WTC11 (cell line): ENCODE data around the gene ARHGAP28. TPM values are rescaled to one million over a fixed set of nuclear protein-coding genes. Genes with fewer than 3 reads are reported as not detected.

ENCODE experiments used
- ATAC-seq: fragments of 200-7000 bp; cut with Tn5 transposase; 2 replicates; pipeline ENCODE4 v1.10.0; 2021; ENCODE audit warnings: mild to moderate bottlenecking, moderate library complexity
- CTCF ChIA-PET: fragments of 300-600 bp; sonication (Branson Sonifier 250); formaldehyde crosslinking; loops from one replicate; lab custom pipeline; 2021; ENCODE audit warnings: antibody characterized with exemption; lab: Charles Lee
- POLR2A ChIA-PET: fragments of 350-600 bp; sonication (Branson Sonifier 250); formaldehyde crosslinking; loops from one replicate; lab custom pipeline; 2021; ENCODE audit warnings: antibody characterized with exemption; lab: Charles Lee
- DNase-seq: peaks from one replicate; pipeline ENCODE4 v3.0.0; 2021; ENCODE audit warnings: low spot score
- H3K27ac Mint-ChIP-seq: 2 replicates; pipeline ENCODE4 v1.8.0; 2021; ENCODE audit warnings: mixed read lengths
- H3K27me3 Mint-ChIP-seq: 2 replicates; pipeline ENCODE4 v1.8.0; 2021; ENCODE audit warnings: low read depth, mild to moderate bottlenecking, moderate library complexity, mixed read lengths
- H3K36me3 Mint-ChIP-seq: 2 replicates; pipeline ENCODE4 v1.8.0; 2021; ENCODE audit warnings: mixed read lengths
- H3K4me1 Mint-ChIP-seq: 2 replicates; pipeline ENCODE4 v1.8.0; 2022; ENCODE audit warnings: mixed read lengths
- H3K4me3 Mint-ChIP-seq: 2 replicates; pipeline ENCODE4 v1.8.0; 2021; ENCODE audit warnings: mild to moderate bottlenecking, moderate library complexity, mixed read lengths
- H3K9me3 Mint-ChIP-seq: 2 replicates; pipeline ENCODE4 v1.8.0; 2021; ENCODE audit warnings: mixed read lengths
- CREM ChIP-seq: sonication (generic); formaldehyde crosslinking; IDR thresholded peaks from 2 replicates; pipeline ENCODE4 v1.8.1; 2022; ENCODE audit warnings: mild to moderate bottlenecking, missing genetic modification reagents, moderate library complexity
- FOXP1 ChIP-seq: sonication (generic); formaldehyde crosslinking; IDR thresholded peaks from 2 replicates; pipeline ENCODE4 v1.8.0; 2022; ENCODE audit warnings: missing genetic modification reagents, mild to moderate bottlenecking, moderate library complexity, borderline replicate concordance
- GTF2I ChIP-seq: fragments of 250-450 bp; sonication (Bioruptor Pico); conservative IDR thresholded peaks from 2 replicates; pipeline ENCODE4 v1.4.0; 2021; ENCODE audit warnings: mild to moderate bottlenecking
- HMGA2 ChIP-seq: fragments of 250-450 bp; sonication (Bioruptor Pico); IDR thresholded peaks from 2 replicates; pipeline ENCODE4 v1.4.0; 2021; ENCODE audit warnings: mild to moderate bottlenecking, moderate library complexity
- NFE2L1 ChIP-seq: sonication (generic); formaldehyde crosslinking; IDR thresholded peaks from 2 replicates; pipeline ENCODE4 v1.8.1; 2023; ENCODE audit warnings: missing genetic modification reagents
- PREB ChIP-seq: sonication (generic); formaldehyde crosslinking; IDR thresholded peaks from 2 replicates; pipeline ENCODE4 v1.8.1; 2022; ENCODE audit warnings: mild to moderate bottlenecking, missing genetic modification reagents, moderate library complexity, borderline replicate concordance
- RELA ChIP-seq: sonication (generic); formaldehyde crosslinking; IDR thresholded peaks from 2 replicates; pipeline ENCODE4 v1.8.1; 2022; ENCODE audit warnings: missing genetic modification reagents, mild to moderate bottlenecking, borderline replicate concordance
- USF2 ChIP-seq: sonication (generic); formaldehyde crosslinking; IDR thresholded peaks from 2 replicates; pipeline ENCODE4 v1.8.1; 2023; ENCODE audit warnings: mild to moderate bottlenecking, missing genetic modification reagents, moderate library complexity
- ZBTB21 ChIP-seq: sonication (generic); formaldehyde crosslinking; IDR thresholded peaks from 2 replicates; pipeline ENCODE4 v1.8.1; 2023; ENCODE audit warnings: mild to moderate bottlenecking, missing genetic modification reagents, borderline replicate concordance
- ZNF219 ChIP-seq: sonication (generic); formaldehyde crosslinking; IDR thresholded peaks from 2 replicates; pipeline ENCODE4 v1.8.0; 2023; ENCODE audit warnings: missing genetic modification reagents, mild to moderate bottlenecking, borderline replicate concordance
- ZNF263 ChIP-seq: sonication (generic); formaldehyde crosslinking; IDR thresholded peaks from 2 replicates; pipeline ENCODE4 v1.8.1; 2022; ENCODE audit warnings: low read depth, mild to moderate bottlenecking, moderate library complexity, missing genetic modification reagents
- ZNF317 ChIP-seq: sonication (generic); formaldehyde crosslinking; IDR thresholded peaks from 2 replicates; pipeline ENCODE4 v1.8.1; 2023; ENCODE audit warnings: low read depth, mild to moderate bottlenecking, moderate library complexity, missing genetic modification reagents, borderline replicate concordance
- ZNF396 ChIP-seq: fragments of 250-450 bp; sonication (Bioruptor Pico); IDR thresholded peaks from 2 replicates; pipeline ENCODE4 v1.8.0; 2021; ENCODE audit warnings: mild to moderate bottlenecking, moderate library complexity, borderline replicate concordance
- total RNA-seq: library from RNA; stranded (reverse); gene quantifications from 3 replicates; pipeline ENCODE4 v1.2.3, GENCODE V29; 2021
- TF ChIP-seq, protein P1 (sequence below): fragments of 200-600 bp; IDR thresholded peaks from 2 replicates; pipeline ENCODE4 v1.8.0; 2022; ENCODE audit warnings: antibody characterized with exemption
- TF ChIP-seq, protein P2 (sequence below): sonication (generic); formaldehyde crosslinking; conservative IDR thresholded peaks from 2 replicates; pipeline ENCODE4 v1.8.1; 2022; ENCODE audit warnings: mild to moderate bottlenecking, missing genetic modification reagents
- TF ChIP-seq, protein P3 (sequence below): fragments of 250-450 bp; sonication (Bioruptor Pico); IDR thresholded peaks from 2 replicates; pipeline ENCODE4 v1.9.0; 2021; ENCODE audit warnings: moderate library complexity, mild to moderate bottlenecking, inconsistent platforms, borderline replicate concordance
- TF ChIP-seq, protein P4 (sequence below): sonication (generic); formaldehyde crosslinking; IDR thresholded peaks from 2 replicates; pipeline ENCODE4 v1.8.0; 2023; ENCODE audit warnings: missing genetic modification reagents, mild to moderate bottlenecking, borderline replicate concordance
- TF ChIP-seq, protein P5 (sequence below): sonication (generic); formaldehyde crosslinking; IDR thresholded peaks from 2 replicates; pipeline ENCODE4 v1.8.0; 2022; ENCODE audit warnings: mild to moderate bottlenecking, missing genetic modification reagents

The ARHGAP28 gene
- total RNA-seq, 1 experiment from 2014 or later, result 14.8 TPM

- no peak for TF ChIP-seq PREB (CRISPR knock-in tag)
- TF ChIP-seq, protein P1, sequence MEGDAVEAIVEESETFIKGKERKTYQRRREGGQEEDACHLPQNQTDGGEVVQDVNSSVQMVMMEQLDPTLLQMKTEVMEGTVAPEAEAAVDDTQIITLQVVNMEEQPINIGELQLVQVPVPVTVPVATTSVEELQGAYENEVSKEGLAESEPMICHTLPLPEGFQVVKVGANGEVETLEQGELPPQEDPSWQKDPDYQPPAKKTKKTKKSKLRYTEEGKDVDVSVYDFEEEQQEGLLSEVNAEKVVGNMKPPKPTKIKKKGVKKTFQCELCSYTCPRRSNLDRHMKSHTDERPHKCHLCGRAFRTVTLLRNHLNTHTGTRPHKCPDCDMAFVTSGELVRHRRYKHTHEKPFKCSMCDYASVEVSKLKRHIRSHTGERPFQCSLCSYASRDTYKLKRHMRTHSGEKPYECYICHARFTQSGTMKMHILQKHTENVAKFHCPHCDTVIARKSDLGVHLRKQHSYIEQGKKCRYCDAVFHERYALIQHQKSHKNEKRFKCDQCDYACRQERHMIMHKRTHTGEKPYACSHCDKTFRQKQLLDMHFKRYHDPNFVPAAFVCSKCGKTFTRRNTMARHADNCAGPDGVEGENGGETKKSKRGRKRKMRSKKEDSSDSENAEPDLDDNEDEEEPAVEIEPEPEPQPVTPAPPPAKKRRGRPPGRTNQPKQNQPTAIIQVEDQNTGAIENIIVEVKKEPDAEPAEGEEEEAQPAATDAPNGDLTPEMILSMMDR, result no peak
- no peak for TF ChIP-seq ZBTB21 (CRISPR knock-in tag)
- TF ChIP-seq, protein P2, sequence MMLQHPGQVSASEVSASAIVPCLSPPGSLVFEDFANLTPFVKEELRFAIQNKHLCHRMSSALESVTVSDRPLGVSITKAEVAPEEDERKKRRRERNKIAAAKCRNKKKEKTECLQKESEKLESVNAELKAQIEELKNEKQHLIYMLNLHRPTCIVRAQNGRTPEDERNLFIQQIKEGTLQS, result no peak
- no peak for TF ChIP-seq NFE2L1 (CRISPR knock-in tag)
- no peak for TF ChIP-seq ZNF317
Measured at GRCh38 chr18:6743999-6744398, 14.5 kb downstream of the ARHGAP28 start (continued).

DNA sequence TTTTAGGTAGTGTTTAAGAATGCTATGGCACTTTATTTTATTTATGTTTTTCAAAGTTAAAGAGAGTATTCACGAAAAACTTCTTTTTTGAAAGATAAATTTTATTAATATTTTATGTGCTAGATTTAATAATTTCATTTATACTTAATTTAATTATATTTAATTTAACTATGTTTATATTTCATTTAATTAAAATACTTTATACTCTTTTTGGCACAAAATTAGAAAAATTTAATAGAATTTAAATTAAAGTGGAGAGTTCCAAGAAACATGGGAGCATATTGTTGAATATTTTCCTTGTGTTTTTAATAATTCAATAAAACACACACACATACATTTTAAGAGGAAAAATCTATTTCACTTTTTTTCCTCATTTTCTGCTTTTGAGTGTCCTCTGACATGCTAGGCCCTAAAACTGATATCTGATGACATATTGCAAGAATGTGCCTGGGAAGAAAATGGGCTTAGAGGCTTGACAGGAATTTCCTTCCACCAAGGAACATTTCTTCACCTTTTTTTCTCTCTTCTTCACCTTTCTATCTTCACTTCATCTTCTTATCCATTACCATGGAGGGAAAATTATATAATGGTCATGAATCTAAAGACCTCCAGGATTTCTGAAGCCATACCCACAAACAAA, 15.4 kb downstream of the ARHGAP28 start:
- ATAC-seq (no peak), DNase-seq (no peak)
- Mint-ChIP-seq H3K4me3 (no peak overlapping the region), H3K4me1 (peaks cover 43% of the 10 kb centered on the region), H3K27ac (no peak overlapping the region), H3K9me3 (peaks cover 12% of the 10 kb centered on the region), H3K36me3 (peaks cover 13% of the 10 kb centered on the region), H3K27me3 (no peaks in the 10 kb centered on the region)
- CTCF ChIA-PET, result no interaction called here
- TF ChIP-seq ZNF219 (CRISPR knock-in tag) (no peak), ZNF396 (no peak), ZNF263 (CRISPR knock-in tag) (no peak), HMGA2 (peak; percentile 91), FOXP1 (no peak)
- TF ChIP-seq, protein P2, result no peak
- TF ChIP-seq, protein P3, sequence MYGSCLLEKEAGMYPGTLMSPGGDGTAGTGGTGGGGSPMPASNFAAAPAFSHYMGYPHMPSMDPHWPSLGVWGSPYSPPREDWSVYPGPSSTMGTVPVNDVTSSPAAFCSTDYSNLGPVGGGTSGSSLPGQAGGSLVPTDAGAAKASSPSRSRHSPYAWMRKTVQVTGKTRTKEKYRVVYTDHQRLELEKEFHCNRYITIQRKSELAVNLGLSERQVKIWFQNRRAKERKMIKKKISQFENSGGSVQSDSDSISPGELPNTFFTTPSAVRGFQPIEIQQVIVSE (CRISPR knock-in tag), result no peak
- TF ChIP-seq, protein P1, result no peak
- POLR2A ChIA-PET, result no interaction called here

DNA sequence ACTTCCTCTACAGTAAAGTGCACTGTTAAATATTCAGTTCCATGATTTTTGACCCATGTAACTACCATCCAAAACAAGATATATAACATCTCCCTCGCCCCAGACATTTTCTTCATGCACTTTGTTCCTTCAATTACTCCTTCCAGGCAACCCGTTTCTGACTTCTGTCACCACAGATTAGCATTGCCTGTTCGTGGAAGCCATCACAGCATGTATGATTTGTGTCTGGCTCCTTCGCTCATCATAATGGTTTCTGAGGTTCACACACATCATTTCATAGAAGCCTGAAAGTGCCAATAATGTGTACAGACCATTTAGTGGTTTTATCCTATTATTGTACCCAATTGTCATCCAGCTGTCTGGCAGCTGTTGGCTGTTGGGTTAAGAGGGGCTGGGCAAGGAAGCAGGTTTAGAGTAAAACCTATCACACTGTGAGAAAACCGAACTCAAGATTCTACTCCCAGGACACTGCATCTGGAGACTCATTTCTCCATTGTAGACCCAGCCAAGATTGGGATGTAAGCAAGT, 16.1 kb downstream of the ARHGAP28 start:
- ChIA-PET POLR2A (no interaction called here), CTCF (no interaction called here)
- H3K27me3 Mint-ChIP-seq, result no peaks in the 10 kb centered on the region
- ATAC-seq (no peak), DNase-seq (no peak)
- H3K27ac Mint-ChIP-seq, result no peak overlapping the region
- peaks cover 18% of the 10 kb centered on the region for H3K9me3 Mint-ChIP-seq
- H3K4me3 Mint-ChIP-seq, result no peak overlapping the region
- peaks cover 41% of the 10 kb centered on the region for H3K4me1 Mint-ChIP-seq
- peaks cover 17% of the 10 kb centered on the region for H3K36me3 Mint-ChIP-seq
- TF ChIP-seq GTF2I (CRISPR knock-in tag) (no peak), RELA (CRISPR knock-in tag) (no peak), CREM (no peak), USF2 (CRISPR knock-in tag) (no peak), NFE2L1 (CRISPR knock-in tag) (no peak)
- TF ChIP-seq, protein P4, sequence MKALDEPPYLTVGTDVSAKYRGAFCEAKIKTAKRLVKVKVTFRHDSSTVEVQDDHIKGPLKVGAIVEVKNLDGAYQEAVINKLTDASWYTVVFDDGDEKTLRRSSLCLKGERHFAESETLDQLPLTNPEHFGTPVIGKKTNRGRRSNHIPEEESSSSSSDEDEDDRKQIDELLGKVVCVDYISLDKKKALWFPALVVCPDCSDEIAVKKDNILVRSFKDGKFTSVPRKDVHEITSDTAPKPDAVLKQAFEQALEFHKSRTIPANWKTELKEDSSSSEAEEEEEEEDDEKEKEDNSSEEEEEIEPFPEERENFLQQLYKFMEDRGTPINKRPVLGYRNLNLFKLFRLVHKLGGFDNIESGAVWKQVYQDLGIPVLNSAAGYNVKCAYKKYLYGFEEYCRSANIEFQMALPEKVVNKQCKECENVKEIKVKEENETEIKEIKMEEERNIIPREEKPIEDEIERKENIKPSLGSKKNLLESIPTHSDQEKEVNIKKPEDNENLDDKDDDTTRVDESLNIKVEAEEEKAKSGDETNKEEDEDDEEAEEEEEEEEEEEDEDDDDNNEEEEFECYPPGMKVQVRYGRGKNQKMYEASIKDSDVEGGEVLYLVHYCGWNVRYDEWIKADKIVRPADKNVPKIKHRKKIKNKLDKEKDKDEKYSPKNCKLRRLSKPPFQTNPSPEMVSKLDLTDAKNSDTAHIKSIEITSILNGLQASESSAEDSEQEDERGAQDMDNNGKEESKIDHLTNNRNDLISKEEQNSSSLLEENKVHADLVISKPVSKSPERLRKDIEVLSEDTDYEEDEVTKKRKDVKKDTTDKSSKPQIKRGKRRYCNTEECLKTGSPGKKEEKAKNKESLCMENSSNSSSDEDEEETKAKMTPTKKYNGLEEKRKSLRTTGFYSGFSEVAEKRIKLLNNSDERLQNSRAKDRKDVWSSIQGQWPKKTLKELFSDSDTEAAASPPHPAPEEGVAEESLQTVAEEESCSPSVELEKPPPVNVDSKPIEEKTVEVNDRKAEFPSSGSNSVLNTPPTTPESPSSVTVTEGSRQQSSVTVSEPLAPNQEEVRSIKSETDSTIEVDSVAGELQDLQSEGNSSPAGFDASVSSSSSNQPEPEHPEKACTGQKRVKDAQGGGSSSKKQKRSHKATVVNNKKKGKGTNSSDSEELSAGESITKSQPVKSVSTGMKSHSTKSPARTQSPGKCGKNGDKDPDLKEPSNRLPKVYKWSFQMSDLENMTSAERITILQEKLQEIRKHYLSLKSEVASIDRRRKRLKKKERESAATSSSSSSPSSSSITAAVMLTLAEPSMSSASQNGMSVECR (CRISPR knock-in tag), result no peak
- TF ChIP-seq, protein P5, sequence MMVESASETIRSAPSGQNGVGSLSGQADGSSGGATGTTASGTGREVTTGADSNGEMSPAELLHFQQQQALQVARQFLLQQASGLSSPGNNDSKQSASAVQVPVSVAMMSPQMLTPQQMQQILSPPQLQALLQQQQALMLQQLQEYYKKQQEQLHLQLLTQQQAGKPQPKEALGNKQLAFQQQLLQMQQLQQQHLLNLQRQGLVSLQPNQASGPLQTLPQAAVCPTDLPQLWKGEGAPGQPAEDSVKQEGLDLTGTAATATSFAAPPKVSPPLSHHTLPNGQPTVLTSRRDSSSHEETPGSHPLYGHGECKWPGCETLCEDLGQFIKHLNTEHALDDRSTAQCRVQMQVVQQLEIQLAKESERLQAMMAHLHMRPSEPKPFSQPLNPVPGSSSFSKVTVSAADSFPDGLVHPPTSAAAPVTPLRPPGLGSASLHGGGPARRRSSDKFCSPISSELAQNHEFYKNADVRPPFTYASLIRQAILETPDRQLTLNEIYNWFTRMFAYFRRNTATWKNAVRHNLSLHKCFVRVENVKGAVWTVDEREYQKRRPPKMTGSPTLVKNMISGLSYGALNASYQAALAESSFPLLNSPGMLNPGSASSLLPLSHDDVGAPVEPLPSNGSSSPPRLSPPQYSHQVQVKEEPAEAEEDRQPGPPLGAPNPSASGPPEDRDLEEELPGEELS (CRISPR knock-in tag), result no peak
